Measurements from ENCODE around the gene TRAF1. TPM values are rescaled to one million over a fixed set of nuclear protein-coding genes. Genes with fewer than 3 reads are reported as not detected.
"Not testable (repeated sequence)": the region's sequence is repeated elsewhere in the genome, so short reads cannot be mapped to it uniquely, and the experiment has no call there.

Gene TRAF1
- 4.1 TPM for total RNA-seq

DNA sequence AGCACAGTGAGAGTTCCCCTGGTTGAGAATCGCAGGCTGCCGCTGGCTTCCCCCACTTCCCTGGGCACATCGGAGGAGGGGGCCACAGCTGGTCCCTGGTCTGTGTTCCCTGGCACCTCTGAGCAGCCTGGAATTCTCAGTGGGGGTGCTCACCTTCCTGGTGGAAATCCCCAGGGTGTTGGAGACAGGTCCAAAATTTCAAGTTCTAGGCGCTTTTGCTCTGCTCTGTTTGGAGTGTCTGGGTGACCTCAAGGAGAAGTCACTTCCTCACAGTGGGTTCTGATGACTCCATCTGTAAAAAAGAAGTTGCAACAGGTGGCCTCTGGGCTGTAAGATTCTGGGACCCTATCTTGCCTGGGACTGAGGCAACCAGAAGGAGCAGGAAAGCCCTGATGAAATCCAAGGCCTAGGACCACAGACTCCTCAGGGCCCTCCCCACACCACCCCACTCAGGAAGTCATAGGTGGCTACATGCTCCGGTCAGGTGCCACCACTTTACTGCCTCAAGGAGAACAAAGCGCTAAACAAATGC, at the start of gene TRAF1:
Gene TRAF1 (minus strand): TSS at position 400 of the 532 bp plus-strand sequence. CDS start 721 bp downstream, outside the sequence.
- no peak for DNase-seq

DNA sequence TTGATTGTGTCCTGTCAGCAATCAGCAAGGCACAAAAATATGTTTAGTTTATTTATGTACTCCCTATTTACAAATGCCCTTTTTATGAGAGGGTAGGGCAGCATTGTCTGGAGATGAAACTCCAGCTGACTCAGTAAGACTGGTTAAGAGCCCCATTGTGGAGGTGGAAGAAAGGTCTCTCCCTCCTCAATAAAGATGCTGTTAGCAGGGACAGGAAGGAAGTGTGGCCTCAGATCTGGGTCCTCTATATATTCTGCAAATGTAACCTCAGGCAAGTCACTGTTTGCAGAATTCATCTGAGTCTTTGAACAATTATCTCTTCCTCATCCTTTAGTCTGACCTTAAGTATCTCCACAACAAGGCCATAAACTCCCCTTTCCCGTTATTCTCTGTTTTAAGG, 48.3 kb upstream of the TRAF1 start:
- DNase-seq = no peak

GRCh38 chr9:120974181-120974580, 47.6 kb upstream of the TRAF1 start:
- DNase-seq = no peak

- DNase-seq = no peak
These were observed 45.3 kb upstream of the TRAF1 start for GRCh38 chr9:120971938-120972337.

DNA sequence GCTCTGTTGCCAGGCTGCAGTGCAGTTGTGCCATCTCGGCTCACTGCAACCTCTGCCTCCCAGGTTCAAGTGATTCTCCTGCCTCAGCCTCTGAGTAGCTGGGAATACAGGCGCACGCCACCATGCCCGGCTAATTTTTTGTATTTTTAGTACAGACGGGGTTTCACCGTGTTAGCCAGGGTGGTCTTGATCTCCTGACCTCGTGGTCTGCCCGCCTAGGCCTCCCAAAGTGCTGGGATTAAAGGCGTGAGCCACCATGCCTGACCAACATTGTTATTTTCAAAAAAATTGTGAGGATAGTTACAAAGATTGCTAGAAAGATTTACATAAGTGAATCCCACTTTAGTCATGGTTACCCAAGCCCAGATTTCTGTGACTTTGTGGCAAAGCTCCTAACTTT, 44.9 kb upstream of the TRAF1 start:
- not testable (repeated sequence) for DNase-seq

DNA sequence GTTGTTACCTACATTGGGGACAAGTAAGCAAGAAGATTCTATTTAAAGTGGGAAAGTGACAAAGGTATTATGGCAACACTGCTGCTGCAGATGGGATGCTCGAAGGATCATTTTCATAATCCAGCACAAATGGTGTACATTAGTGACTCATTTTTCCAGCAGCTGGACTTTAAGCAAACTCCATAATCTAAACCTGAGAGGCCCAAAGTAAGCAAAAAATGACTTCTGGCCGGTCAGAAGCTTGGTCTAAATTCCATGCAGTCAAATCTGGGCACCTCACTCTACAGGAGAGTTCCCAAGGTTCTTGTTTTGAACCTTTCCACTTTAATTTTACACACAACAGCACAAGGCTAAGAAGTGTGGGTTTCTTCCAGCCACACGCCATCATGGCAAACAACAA, 43.6 kb upstream of the TRAF1 start:
- DNase-seq = no peak

DNA sequence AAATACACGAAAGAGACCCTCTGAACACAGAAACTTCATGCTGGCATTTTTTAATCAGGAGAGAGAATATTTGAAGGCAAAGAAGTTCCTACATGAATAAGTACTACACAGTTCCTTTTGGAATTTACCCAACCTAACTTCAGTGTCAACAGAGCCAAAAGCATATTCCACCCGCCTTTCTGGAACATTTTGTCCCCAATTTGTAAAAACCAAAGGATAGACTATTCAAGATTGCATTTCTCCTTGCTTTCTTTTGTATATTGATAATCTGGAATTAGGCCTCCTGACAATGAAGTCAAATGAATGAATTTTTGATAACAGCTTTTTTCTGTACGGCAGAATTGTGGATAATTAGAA, 39.4 kb upstream of the TRAF1 start:
- DNase-seq = no peak

DNA sequence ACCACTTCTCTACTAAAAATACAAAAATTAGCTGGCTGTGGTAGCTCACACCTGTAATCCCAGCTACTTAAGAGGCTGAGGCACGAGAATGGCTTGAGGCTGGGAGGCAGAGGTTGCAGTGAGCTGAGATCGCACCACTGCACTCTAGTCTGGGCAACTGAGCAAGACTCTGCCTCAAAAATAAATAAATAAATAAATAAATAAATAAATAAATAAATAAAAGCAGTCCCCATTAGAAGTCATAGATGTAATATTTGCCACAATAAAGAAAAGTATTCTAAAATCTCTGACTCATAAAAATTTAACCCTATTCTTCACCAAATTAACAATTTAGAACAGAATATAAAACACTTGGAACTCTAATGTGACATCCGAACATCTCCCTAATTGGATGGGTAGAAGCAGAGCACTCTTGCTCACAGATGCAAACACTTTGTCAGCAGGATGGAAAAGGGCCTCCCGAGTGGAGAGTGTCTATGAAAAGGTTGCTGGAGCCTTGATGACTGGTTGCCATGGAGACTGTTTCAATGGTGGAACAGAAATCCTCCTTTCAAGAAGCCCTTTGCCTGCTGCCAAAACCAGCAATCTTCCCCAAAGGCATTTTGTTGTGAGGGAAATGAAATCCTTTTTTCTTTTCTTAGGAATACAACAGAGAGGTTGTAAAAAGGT, 38.9 kb upstream of the TRAF1 start:
- peak; percentile 19 for DNase-seq

DNA sequence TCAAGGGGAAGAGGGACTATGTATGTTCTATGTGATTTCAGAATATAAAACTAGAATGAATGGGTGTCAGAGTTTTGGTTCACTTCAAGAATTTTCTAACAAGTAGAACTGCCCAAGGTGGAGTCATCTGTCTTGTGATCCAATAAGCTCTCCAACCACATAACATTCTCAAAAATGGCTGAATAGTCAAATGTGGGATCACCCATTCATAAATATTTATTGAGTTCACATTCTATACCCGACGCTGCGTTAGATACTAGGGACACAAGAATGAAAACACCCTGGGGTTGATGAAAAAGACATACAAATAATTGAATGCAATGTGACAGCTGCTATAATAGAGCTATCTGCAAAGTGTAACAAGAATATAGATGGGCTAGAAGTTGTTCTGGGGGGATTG, 35.3 kb upstream of the TRAF1 start:
- DNase-seq = no peak

- DNase-seq = no peak
These were observed 33.4 kb upstream of the TRAF1 start for GRCh38 chr9:120960001-120960400.

DNA sequence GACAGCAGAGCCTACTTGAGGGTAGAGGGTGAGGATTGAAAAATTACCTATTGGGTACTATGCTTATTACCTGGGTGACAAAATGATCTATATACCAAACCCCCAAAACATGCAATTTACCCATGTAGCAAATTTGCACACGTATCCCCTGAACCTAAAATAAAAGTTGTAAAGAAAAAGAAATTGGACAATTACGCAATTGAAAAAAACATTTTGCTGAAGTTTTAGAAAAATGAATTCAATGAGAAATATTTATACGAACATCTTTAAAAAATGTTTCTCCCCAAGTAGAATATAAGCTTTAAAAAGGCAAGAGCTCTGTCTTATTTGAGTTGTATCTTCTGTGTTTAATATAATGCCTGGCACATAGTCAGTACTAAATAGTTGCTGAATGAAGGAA, 30.3 kb upstream of the TRAF1 start:
- no peak for DNase-seq

DNA sequence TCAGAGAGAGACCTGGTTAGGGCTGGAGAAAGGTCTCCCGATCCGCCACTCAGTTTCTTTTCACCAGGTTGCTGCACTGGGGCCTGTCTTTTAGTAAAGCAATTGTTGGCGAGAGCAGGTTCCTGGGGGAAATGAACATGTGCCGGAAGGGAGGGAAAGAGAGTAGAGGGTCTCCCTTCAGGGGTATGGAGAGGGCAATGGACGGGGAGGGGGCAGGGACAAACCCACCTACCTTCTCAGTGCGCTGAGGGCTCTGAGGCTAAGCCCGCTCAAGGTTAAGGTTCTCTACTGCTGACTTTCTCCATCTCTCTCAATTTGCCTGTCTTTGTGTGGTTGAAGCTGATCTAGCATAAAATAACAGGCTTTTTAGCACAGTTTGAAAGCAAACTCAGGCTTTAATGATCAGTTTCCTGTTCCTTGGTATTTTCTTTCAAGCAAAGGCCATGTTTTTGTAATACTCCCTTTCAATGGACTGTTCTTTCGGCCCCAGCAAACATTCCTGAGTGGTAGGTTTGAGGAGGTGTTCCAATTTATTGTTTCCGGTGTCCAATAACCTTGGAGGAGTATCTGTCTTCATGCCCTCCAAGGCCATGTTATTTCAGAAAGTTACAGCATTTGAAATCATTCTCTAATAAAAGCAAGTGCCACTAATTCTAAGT, 25.5 kb upstream of the TRAF1 start:
- no peak for DNase-seq

DNA sequence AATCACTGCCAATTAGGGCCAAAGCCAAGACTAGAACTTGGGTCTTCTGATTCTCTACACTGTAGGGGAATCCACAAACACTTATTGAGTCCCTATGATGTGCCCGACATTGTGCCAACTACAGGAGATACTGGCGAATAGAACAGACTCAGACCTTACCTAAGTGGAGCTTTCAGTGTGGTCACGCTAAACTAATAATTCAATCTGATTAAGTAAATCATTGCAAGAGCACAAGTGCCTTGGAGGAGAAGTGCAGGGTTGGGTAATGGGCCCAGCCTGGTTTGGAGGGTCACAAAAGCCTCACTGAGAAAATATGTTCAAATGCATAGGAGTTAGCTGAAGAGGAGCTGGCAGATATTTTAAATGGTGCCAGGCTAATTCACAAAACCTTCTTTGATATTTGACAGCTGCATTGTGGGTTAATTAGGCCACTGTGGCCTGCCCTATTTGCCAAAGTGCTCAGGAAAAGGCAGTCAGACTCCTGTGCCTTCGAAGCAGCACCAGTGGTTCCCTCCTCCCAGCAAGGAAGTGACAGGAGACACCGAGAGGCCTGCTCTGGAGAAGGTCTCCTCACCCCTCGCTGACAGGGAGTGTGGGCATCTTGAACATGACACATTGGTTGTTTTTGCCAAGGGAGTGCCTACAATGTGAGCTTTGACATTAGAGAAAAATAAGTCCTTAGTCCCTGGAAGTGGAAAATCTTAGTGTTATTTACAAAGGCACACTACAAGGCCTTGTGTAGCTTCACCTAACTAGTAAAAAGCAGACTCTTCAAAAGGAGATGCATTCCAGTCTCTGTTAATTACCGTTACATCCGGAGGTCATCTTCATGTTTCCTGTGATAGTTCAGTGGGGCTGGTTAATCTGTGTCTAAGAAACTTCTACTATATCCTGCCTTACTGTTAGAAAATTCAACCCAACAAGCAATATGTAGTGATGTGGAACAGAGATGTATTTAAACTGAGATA, 24.1 kb upstream of the TRAF1 start:
- no peak for DNase-seq

GRCh38 chr9:120949290-120949689, 22.7 kb upstream of the TRAF1 start:
- no peak for DNase-seq

DNA sequence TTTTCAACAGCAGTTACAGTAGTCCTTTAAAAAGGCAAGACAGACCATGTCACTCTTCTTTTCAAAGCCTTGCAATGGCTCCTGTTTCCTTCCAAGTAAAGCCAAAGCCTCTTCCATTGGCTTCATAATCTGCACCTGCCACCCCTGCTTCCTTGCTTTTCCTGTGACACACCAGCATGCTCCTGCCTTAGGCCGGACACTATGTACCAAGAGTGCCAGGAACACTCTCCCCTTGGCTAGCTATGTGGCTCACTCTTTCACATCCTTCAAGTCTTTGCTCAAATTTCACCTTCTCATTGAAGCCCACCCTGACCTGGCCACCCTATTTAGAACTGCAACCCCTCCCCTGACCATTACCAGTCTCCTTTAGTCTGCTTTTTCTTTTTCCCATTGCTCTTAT, 22.2 kb upstream of the TRAF1 start:
- DNase-seq = no peak

DNA sequence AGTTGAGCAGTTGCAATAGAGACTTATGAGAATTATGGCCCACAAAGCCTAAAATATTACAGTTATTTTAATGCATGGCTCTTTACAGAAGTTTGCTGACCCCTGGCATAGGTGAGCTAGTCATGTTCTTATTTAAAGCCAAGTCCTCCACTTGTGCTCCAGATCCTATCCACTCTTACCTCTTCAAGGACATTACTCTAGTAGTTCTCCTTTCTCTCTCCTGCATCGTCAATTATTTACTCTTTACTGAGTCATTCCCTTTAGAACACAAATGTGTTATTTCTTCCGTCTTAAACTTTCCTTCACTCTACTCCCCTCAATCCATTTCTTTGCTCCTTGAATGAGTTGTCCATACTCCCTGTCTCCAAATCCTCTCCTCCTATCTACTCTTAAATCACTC, 20.6 kb upstream of the TRAF1 start:
- no peak for DNase-seq

- no peak for DNase-seq
These were observed 19.7 kb upstream of the TRAF1 start for GRCh38 chr9:120946259-120946658.

GRCh38 chr9:120944948-120945347, 18.4 kb upstream of the TRAF1 start:
- no peak for DNase-seq

DNA sequence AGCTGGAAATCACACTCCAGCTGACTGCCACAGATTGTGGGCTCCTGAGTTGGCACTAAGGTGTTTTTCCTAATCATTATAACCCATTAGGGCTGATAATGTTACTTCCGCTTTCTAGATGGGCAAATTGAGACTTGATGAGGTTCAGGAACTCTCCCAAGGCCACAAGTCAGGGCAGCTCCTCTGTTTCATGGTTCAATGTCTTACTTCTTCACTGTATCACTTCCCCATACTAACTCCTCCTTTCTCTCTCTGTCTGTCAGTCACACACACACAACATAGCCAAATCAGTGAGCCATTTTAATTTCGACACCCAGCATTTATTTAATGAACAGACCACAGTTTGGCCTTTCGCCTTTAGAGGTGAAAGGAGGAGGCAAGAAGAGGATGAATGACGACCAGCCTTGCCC, 17.8 kb upstream of the TRAF1 start:
- no peak for DNase-seq

- DNase-seq = no peak
These were observed 15.8 kb upstream of the TRAF1 start for GRCh38 chr9:120942186-120943001.

DNA sequence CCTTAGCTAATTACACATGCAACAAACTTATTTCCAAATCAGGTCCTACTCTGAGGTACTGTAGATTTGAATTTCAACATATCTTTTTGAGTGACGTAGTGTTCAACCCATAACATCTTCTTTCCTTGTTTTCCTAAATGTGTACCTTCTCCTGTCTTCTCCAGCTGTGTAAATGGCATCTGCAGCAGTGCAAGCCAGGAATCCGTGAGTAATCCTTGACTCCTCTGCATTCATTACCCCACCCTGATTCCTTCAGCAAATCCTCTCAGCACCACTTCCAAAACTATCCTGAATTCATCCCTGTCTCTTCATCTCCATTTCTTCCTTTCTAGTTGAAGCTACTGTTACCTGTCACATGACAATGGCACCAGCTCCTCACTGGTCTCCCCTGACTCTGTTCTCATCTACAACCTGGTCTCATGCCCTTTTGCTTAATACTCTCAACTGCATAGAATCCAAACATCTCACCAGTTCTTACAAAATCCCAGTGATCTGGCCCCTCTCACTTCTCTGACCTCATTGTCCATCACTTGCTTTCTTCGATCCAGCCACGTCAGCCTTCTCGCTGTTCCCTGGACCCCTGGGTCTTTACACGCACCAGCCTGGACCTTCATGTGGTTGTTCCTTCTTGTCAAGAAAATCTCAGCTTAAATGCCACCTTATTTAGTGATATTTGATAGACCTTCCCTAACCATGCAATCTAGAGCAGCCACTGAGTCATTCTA, 14.6 kb upstream of the TRAF1 start:
- peak; percentile 32 for DNase-seq
